HG03103 (cell line): ENCODE data around the gene LRRC10.
"Not testable (repeated sequence)": the region's sequence is repeated elsewhere in the genome, so short reads cannot be mapped to it uniquely, and the experiment has no call there.

ENCODE experiments used
- ATAC-seq: cut with Tn5 transposase; IDR thresholded peaks from one replicate; pipeline ENCODE4 v1.9.1; 2021; ENCODE audit warnings: low read depth; ENCODE audit not compliant: unreplicated experiment

LRRC10 gene

GRCh38 chr12:69620077-69620476, 9.4 kb upstream of the LRRC10 start:
- no peak for ATAC-seq

GRCh38 chr12:69619050-69619449, 8.3 kb upstream of the LRRC10 start:
- no peak for ATAC-seq

- no peak for ATAC-seq
These were observed 5.3 kb upstream of the LRRC10 start for GRCh38 chr12:69616025-69616424.

GRCh38 chr12:69613351-69613750, 2.6 kb upstream of the LRRC10 start:
- no peak for ATAC-seq

GRCh38 chr12:69610126-69610525, 581 bp downstream of the LRRC10 start:
- no peak for ATAC-seq

- ATAC-seq, result no peak
These were observed 2.6 kb downstream of the LRRC10 start for GRCh38 chr12:69608114-69608513.

- not testable (repeated sequence) for ATAC-seq
These were observed 6.4 kb downstream of the LRRC10 start for GRCh38 chr12:69604275-69604674.

- not testable (repeated sequence) for ATAC-seq
These were observed 7.2 kb downstream of the LRRC10 start for GRCh38 chr12:69603556-69603955.

GRCh38 chr12:69602954-69603353, 7.8 kb downstream of the LRRC10 start:
- ATAC-seq, result no peak

- no peak for ATAC-seq
These were observed 8.6 kb downstream of the LRRC10 start for GRCh38 chr12:69601962-69602685.

- ATAC-seq, result no peak
These were observed 9.9 kb downstream of the LRRC10 start for GRCh38 chr12:69600804-69601203.

- no peak for ATAC-seq
These were observed 12.4 kb downstream of the LRRC10 start for GRCh38 chr12:69598174-69598753.

- no peak for ATAC-seq
These were observed 15.0 kb downstream of the LRRC10 start for GRCh38 chr12:69595689-69596088.

GRCh38 chr12:69589082-69589481, 21.6 kb downstream of the LRRC10 start:
- ATAC-seq, result no peak

- no peak for ATAC-seq
These were observed 22.2 kb downstream of the LRRC10 start for GRCh38 chr12:69588527-69588926.

- peak; percentile 95 for ATAC-seq
These were observed 25.3 kb downstream of the LRRC10 start, which contains the start of gene CCT2 for GRCh38 chr12:69585189-69586062. CCT2 (plus strand) TSS chr12:69585459; CDS start chr12:69585522, 63 bp downstream.

- no peak for ATAC-seq
These were observed 27.5 kb downstream of the LRRC10 start for GRCh38 chr12:69583203-69583602.

GRCh38 chr12:69580074-69580473, 30.6 kb downstream of the LRRC10 start:
- ATAC-seq, result no peak

GRCh38 chr12:69579029-69579428, 31.7 kb downstream of the LRRC10 start:
- no peak for ATAC-seq

GRCh38 chr12:69578283-69578682, 32.4 kb downstream of the LRRC10 start:
- ATAC-seq, result no peak

GRCh38 chr12:69575346-69575745, 35.4 kb downstream of the LRRC10 start:
- no peak for ATAC-seq
